H1 (cell line): ENCODE data around the gene PCDH20. TPM values are rescaled to one million over a fixed set of nuclear protein-coding genes. Genes with fewer than 3 reads are reported as not detected.

Experiments used
- CTCF ChIA-PET: fragments of 300-600 bp; sonication (Branson Sonifier 250); formaldehyde crosslinking; loops from one replicate; lab custom pipeline; 2021; ENCODE audit not compliant: partially characterized antibody; lab: Charles Lee
- POLR2A ChIA-PET: fragments of 300-600 bp; sonication (Branson Sonifier 250); formaldehyde crosslinking; loops from one replicate; lab custom pipeline; 2021; ENCODE audit warnings: inconsistent platforms; ENCODE audit not compliant: partially characterized antibody; lab: Charles Lee
- DNase-seq, 2 experiments: peaks; one replicate each; pipeline versions ENCODE4 v3.0.0 to v3.0.0-alpha.2; 2010 to 2022; ENCODE audit warnings: low spot score in 2 of 2, low read depth in 1 of 2, mixed read lengths in 1 of 2
- FAIRE-seq: peaks from 2 replicates; lab custom pipeline; 2011; peaks lifted over from hg19 to GRCh38; lab: Jason Lieb, UNC
- H2AFZ ChIP-seq: 2 replicates; pipeline ENCODE4 v1.8.1; 2012; ENCODE audit warnings: low read length, inconsistent platforms
- H2AK5ac ChIP-seq: 2 replicates; pipeline ENCODE4 v1.6.1; 2013; ENCODE audit warnings: low read depth, low read length
- H2BK120ac ChIP-seq: replicated peaks from 2 replicates; pipeline ENCODE3; 2013; ENCODE audit warnings: low read depth, low read length, inconsistent platforms
- H2BK12ac ChIP-seq: 2 replicates; pipeline ENCODE4 v1.6.1; 2013; ENCODE audit warnings: low read depth, low read length
- H2BK15ac ChIP-seq: 2 replicates; pipeline ENCODE4 v1.6.1; 2013; ENCODE audit warnings: low read length
- H2BK20ac ChIP-seq: 2 replicates; pipeline ENCODE4 v1.6.1; 2013; ENCODE audit warnings: low read length
- H2BK5ac ChIP-seq: 2 replicates; pipeline ENCODE4 v1.6.1; 2013; ENCODE audit warnings: low read depth, low read length
- H3K14ac ChIP-seq: 2 replicates; pipeline ENCODE4 v1.6.1; 2013; ENCODE audit warnings: inconsistent platforms; ENCODE audit not compliant: insufficient read length
- H3K18ac ChIP-seq: 2 replicates; pipeline ENCODE4 v1.6.1; 2013; ENCODE audit warnings: low read length; ENCODE audit errors: extremely low read depth
- H3K23ac ChIP-seq: 2 replicates; pipeline ENCODE4 v1.6.1; 2013; ENCODE audit warnings: inconsistent platforms; ENCODE audit not compliant: insufficient read length
- H3K23me2 ChIP-seq: 2 replicates; pipeline ENCODE4 v1.6.1; 2013; ENCODE audit warnings: low read depth, low read length
- H3K27ac ChIP-seq: 2 replicates; pipeline ENCODE4 v1.6.1; 2011; ENCODE audit warnings: low read depth, low read length, inconsistent platforms
- H3K27me3 ChIP-seq, 4 experiments: replicated peaks in 1 of 4; 1 replicate in 1 of 4; 2 replicates in 3 of 4; pipeline versions ENCODE4 v1.6.1 to v1.8.1; 2011 to 2013; ENCODE audit warnings: low read length in 3 of 4, mild to moderate bottlenecking in 3 of 4, inconsistent platforms in 2 of 4, mixed read lengths in 2 of 4, moderate library complexity in 1 of 4; ENCODE audit not compliant: control insufficient read depth in 3 of 4, insufficient read depth in 3 of 4; ENCODE audit errors: extremely low read depth in 1 of 4
- H3K36me3 ChIP-seq, 4 experiments: 2 replicates each; pipeline versions ENCODE4 v1.6.1 to v1.8.1; 2011 to 2013; ENCODE audit warnings: mild to moderate bottlenecking in 4 of 4, low read length in 3 of 4, moderate library complexity in 2 of 4, control low read depth in 1 of 4, inconsistent platforms in 1 of 4; ENCODE audit not compliant: insufficient read depth in 4 of 4, control insufficient read depth in 2 of 4
- H3K4ac ChIP-seq: replicated peaks from 2 replicates; pipeline ENCODE3; 2013; ENCODE audit warnings: low read length, low read depth, mixed read lengths, inconsistent platforms; ENCODE audit not compliant: insufficient read length
- H3K4me1 ChIP-seq, 4 experiments: replicated peaks in 1 of 4; 1 replicate in 1 of 4; 2 replicates in 3 of 4; pipeline versions ENCODE4 v1.6.1 to v1.8.1; 2011 to 2013; ENCODE audit warnings: low read length in 3 of 4, inconsistent platforms in 2 of 4, mixed read lengths in 1 of 4; ENCODE audit not compliant: insufficient read depth in 4 of 4, control insufficient read depth in 3 of 4
- H3K4me2 ChIP-seq, 2 experiments: 2 replicates each; pipeline versions ENCODE4 v1.6.1 to v1.8.1; 2011 to 2013; ENCODE audit warnings: low read depth in 2 of 2, low read length in 2 of 2, control low read depth in 1 of 2, inconsistent platforms in 1 of 2, mild to moderate bottlenecking in 1 of 2; ENCODE audit not compliant: insufficient read depth in 1 of 2
- H3K4me3 ChIP-seq, 4 experiments: fragments of 200-600, 300-600 bp in 1 of 4; sonication (generic), shearing (Covaris generic), sonication (Bioruptor Twin) in 1 of 4; 2 replicates each; pipeline versions ENCODE4 v1.5.1 to v1.8.1; 2011 to 2016; ENCODE audit warnings: low read length in 4 of 4, low read depth in 3 of 4, control low read depth in 2 of 4, inconsistent platforms in 2 of 4, mild to moderate bottlenecking in 2 of 4, mixed read lengths in 1 of 4, moderate library complexity in 1 of 4; ENCODE audit not compliant: insufficient read depth in 2 of 4; ENCODE audit errors: extremely low read depth in 1 of 4
- H3K56ac ChIP-seq: replicated peaks from 2 replicates; pipeline ENCODE3; 2013; ENCODE audit warnings: low read depth, mild to moderate bottlenecking, mixed read lengths, low read length, inconsistent platforms; ENCODE audit not compliant: insufficient read length
- H3K79me1 ChIP-seq: 2 replicates; pipeline ENCODE4 v1.6.1; 2013; ENCODE audit warnings: low read depth, low read length, control low read depth
- H3K79me2 ChIP-seq, 2 experiments: 2 replicates each; pipeline versions ENCODE4 v1.6.1 to v1.8.1; 2012 to 2013; ENCODE audit warnings: low read length in 2 of 2, mild to moderate bottlenecking in 2 of 2, inconsistent platforms in 1 of 2; ENCODE audit not compliant: insufficient read depth in 2 of 2, control insufficient read depth in 1 of 2
- H3K9ac ChIP-seq, 4 experiments: replicated peaks in 1 of 4; 1 replicate in 1 of 4; 2 replicates in 3 of 4; pipeline versions ENCODE4 v1.6.1 to v1.8.1; 2011 to 2013; ENCODE audit warnings: low read depth in 3 of 4, low read length in 3 of 4, control low read depth in 2 of 4, mild to moderate bottlenecking in 2 of 4, moderate library complexity in 2 of 4, inconsistent platforms in 1 of 4; ENCODE audit errors: extremely low read depth in 1 of 4
- H3K9me3 ChIP-seq, 2 experiments: 2 replicates each; pipeline versions ENCODE4 v1.6.1 to v1.8.1; 2012 to 2013; ENCODE audit warnings: mild to moderate bottlenecking in 2 of 2, moderate library complexity in 2 of 2, control low read depth in 1 of 2, inconsistent platforms in 1 of 2, low read depth in 1 of 2, low read length in 1 of 2, mixed read lengths in 1 of 2; ENCODE audit not compliant: insufficient read depth in 2 of 2
- H4K20me1 ChIP-seq, 2 experiments: replicated peaks in 1 of 2; 2 replicates each; pipeline versions ENCODE3 to v1.8.1; 2011 to 2013; ENCODE audit warnings: inconsistent platforms in 2 of 2, low read length in 2 of 2, mild to moderate bottlenecking in 1 of 2; ENCODE audit not compliant: insufficient read depth in 2 of 2, control insufficient read depth in 1 of 2
- H4K5ac ChIP-seq: 2 replicates; pipeline ENCODE4 v1.6.1; 2013; ENCODE audit warnings: low read length, low read depth, mixed read lengths, inconsistent platforms; ENCODE audit not compliant: insufficient read length
- H4K8ac ChIP-seq: 2 replicates; pipeline ENCODE4 v1.8.0; 2013; ENCODE audit warnings: mild to moderate bottlenecking, moderate library complexity, low read length, inconsistent platforms; ENCODE audit not compliant: insufficient read depth; ENCODE audit errors: extremely low read depth
- H4K91ac ChIP-seq: replicated peaks from 2 replicates; pipeline ENCODE3; 2013; ENCODE audit warnings: low read length, mixed read lengths, inconsistent platforms; ENCODE audit not compliant: insufficient read length
- BRCA1 ChIP-seq: IDR thresholded peaks from 2 replicates; pipeline ENCODE4 v1.6.1; 2012; ENCODE audit warnings: low read depth, low read length, improper control_type of control experiment
- GABPA ChIP-seq: IDR thresholded peaks from 2 replicates; pipeline ENCODE4 v1.6.1; 2011; ENCODE audit warnings: mild to moderate bottlenecking, low read length, moderate library complexity, borderline replicate concordance; ENCODE audit not compliant: insufficient read depth
- HDAC2 ChIP-seq, 2 experiments: fragments of 300-600 bp in 1 of 2; sonication (generic) in 1 of 2; IDR thresholded peaks; 2 replicates each; pipeline ENCODE4 v1.6.1; 2011 to 2012; ENCODE audit warnings: low read depth in 2 of 2, low read length in 2 of 2, mild to moderate bottlenecking in 2 of 2, moderate library complexity in 2 of 2, borderline replicate concordance in 1 of 2, inconsistent platforms in 1 of 2
- HDAC6 ChIP-seq: IDR thresholded peaks from one replicate; pipeline ENCODE4 v1.7.1; 2012; ENCODE audit warnings: low read depth, mild to moderate bottlenecking, inconsistent platforms, low read length, moderate library complexity
- JUND ChIP-seq: IDR thresholded peaks from 2 replicates; pipeline ENCODE4 v1.6.1; 2011; ENCODE audit warnings: mild to moderate bottlenecking, improper control_type of control experiment, low read length
- KDM4A ChIP-seq: IDR thresholded peaks from one replicate; pipeline ENCODE4 v1.7.1; 2012; ENCODE audit warnings: low read depth, mild to moderate bottlenecking, moderate library complexity, low read length, inconsistent platforms; ENCODE audit not compliant: severe bottlenecking
- KDM5A ChIP-seq: fragments of 200-600 bp; IDR thresholded peaks from 2 replicates; pipeline ENCODE4 v1.7.1; 2012; ENCODE audit warnings: mild to moderate bottlenecking, low read length, inconsistent platforms, mixed read lengths
- MAFK ChIP-seq: IDR thresholded peaks from 2 replicates; pipeline ENCODE4 v1.6.1; 2012; ENCODE audit warnings: low read depth, mild to moderate bottlenecking, improper control_type of control experiment, low read length
- RBBP5 ChIP-seq: IDR thresholded peaks from 2 replicates; pipeline ENCODE4 v1.7.1; 2012; ENCODE audit warnings: low read depth, mild to moderate bottlenecking, inconsistent platforms, low read length, moderate library complexity, borderline replicate concordance
- SIRT6 ChIP-seq: IDR thresholded peaks from one replicate; pipeline ENCODE4 v1.7.1; 2012; ENCODE audit warnings: low read length, inconsistent platforms
- WGBS, 2 experiments: shearing (Covaris generic) in 1 of 2; methylation state at CpG; one replicate each; pipeline versions ENCODE4 v1.1.6 to v1.1.7; 2013 to 2015; ENCODE audit warnings: low lambda C conversion rate in 2 of 2, mixed read lengths in 2 of 2, inconsistent platforms in 1 of 2, low coverage in 1 of 2, missing lambda C conversion rate in 1 of 2; ENCODE audit not compliant: insufficient replicate concordance in 2 of 2, insufficient coverage in 1 of 2, insufficient read length in 1 of 2; ENCODE audit errors: extremely low coverage in 1 of 2, missing lambda C conversion rate in 1 of 2; 5-methylcytosine and 5-hydroxymethylcytosine counted together
- polyA plus RNA-seq, 7 experiments: library from polyadenylated mRNA; depleted of rRNA in 3 of 7; stranded (reverse) in 5 of 7; unstranded in 2 of 7; fragments of >200 nt in 5 of 7; fragments of 200-250 nt in 2 of 7; gene quantifications; 1 replicate in 5 of 7; 2 replicates in 1 of 7; 4 replicates in 1 of 7; pipeline versions ENCODE4 v1.2.1 to v1.2.3, GENCODE V29; 2011 to 2013; ENCODE audit warnings: missing spikeins in 2 of 7, mixed read lengths in 2 of 7
- total RNA-seq: library from RNA; stranded (reverse); fragmentation: NEBNext Ultra II Directional; extraction: Animal tissue kit (Norgen Biotek cat#: 25700); gene quantifications from 2 replicates; pipeline ENCODE4 v1.2.1, GENCODE V29; 2021

The PCDH20 gene
- total and polyA plus RNA-seq, 2 of the 8 experiments (the other 6 are each of a cell fraction or from before 2014, with no cell fraction given) = 0.65 to 2.2 TPM

DNA sequence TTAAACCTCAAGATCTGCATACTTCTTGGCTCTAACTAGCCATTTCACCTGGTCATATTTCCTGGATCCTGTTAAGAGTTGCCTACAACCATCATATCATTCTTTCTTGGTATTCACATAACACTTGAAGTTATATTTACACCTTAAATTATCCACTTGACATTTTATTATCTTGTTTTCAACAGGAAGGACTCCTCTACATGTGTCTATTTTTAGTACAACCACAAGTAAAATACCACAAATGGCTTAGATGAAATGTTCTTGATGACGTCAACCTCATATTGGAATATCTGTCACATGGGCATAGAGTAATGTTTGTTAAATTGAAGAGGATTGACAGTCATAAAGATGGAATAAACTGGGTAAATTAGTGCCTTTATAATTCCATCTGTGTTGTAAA is 9.4 kb downstream of the PCDH20 start:
- no peaks in the 10 kb centered on the region for H3K23me2 ChIP-seq
- no peak overlapping the region for H2AFZ ChIP-seq
- no peak overlapping the region for H3K4me3 ChIP-seq
- no peak overlapping the region for H3K56ac ChIP-seq
- H2BK120ac ChIP-seq = no peak overlapping the region
- H3K23ac ChIP-seq = no peak overlapping the region
- no peaks in the 10 kb centered on the region for H3K9me3 ChIP-seq
- H3K14ac ChIP-seq = no peak overlapping the region
- no peak overlapping the region for H2BK12ac ChIP-seq
- no peak overlapping the region for H3K4ac ChIP-seq
- H2BK15ac ChIP-seq = no peak overlapping the region
- H3K27me3 ChIP-seq = no peaks in the 10 kb centered on the region
- H3K18ac ChIP-seq = no peak overlapping the region
- FAIRE-seq (no peak), DNase-seq (no peak)
- H3K36me3 ChIP-seq = no peaks in the 10 kb centered on the region
- H2AK5ac ChIP-seq = no peak overlapping the region
- no peaks in the 10 kb centered on the region for H3K4me1 ChIP-seq
- TF ChIP-seq KDM4A = no peak
- no peak for TF ChIP-seq RBBP5
- no peak for TF ChIP-seq MAFK
- TF ChIP-seq KDM5A = no peak
- no peak for TF ChIP-seq HDAC2 (IDR thresholded peaks at IDR 0.05; ENCODE audit: borderline replicate concordance in 1 of 2, low read depth in 2 of 2, low read length in 2 of 2)
- no peak for TF ChIP-seq GABPA
- no peak for TF ChIP-seq HDAC6
- TF ChIP-seq BRCA1 = no peak
- no peak for TF ChIP-seq SIRT6
- TF ChIP-seq JUND = no peak
- H3K79me2 ChIP-seq = no peaks in the 10 kb centered on the region
- WGBS, 2 experiments = 90% methylated on average over 1 of the region's 1 CpG; no CpG with 5 or more reads in 1 of the 2 experiments
- no peak overlapping the region for H4K5ac ChIP-seq
- ChIA-PET POLR2A (no interaction called here), CTCF (interaction anchor here (0.7 kb wide), 1 partner anchor 19 kb away, joined by 3 read pairs; no protein-coding TSS in a partner anchor)
- H4K8ac ChIP-seq = no peak overlapping the region
- no peak overlapping the region for H3K9ac ChIP-seq
- no peaks in the 10 kb centered on the region for H4K20me1 ChIP-seq
- no peak overlapping the region for H2BK5ac ChIP-seq
- H3K27ac ChIP-seq = no peak overlapping the region
- H2BK20ac ChIP-seq = no peak overlapping the region
- H3K4me2 ChIP-seq = no peak overlapping the region
- H4K91ac ChIP-seq = no peak overlapping the region
- H3K79me1 ChIP-seq = no peaks in the 10 kb centered on the region
